Measurements from ENCODE around the gene ATP6V0D1.

GRCh38 chr16:67490335-67491096 lies 9.6 kb upstream of the ATP6V0D1 start:
- TF ChIP-seq POLR2A (IDR thresholded peaks at IDR 0.05; ENCODE audit: low read length) (no peak), GATA1 (IDR thresholded peaks at IDR 0.05; ENCODE audit: low read depth, low read length) (no peak)

Measured in erythroblast (primary cell).